SK-N-SH (cell line): ENCODE data around the gene FMO5.

Experiments
- CTCF ChIP-seq: fragments of 200-600 bp; sonication (generic); IDR thresholded peaks from 2 replicates; pipeline ENCODE4 v1.6.1; 2017; ENCODE audit warnings: antibody characterized with exemption, mild to moderate bottlenecking, moderate library complexity
- EZH2phosphoT487 ChIP-seq: fragments of 200-600 bp; sonication (generic); IDR thresholded peaks from 2 replicates; pipeline ENCODE4 v1.6.1; 2017; ENCODE audit warnings: low read depth, mixed run types, mild to moderate bottlenecking, antibody characterized with exemption, moderate library complexity, borderline replicate concordance
- GATA2 ChIP-seq: sonication (generic); formaldehyde crosslinking; IDR thresholded peaks from 2 replicates; pipeline ENCODE4 v1.5.0; 2020; ENCODE audit warnings: mild to moderate bottlenecking, missing genetic modification reagents
- IRF3 ChIP-seq: fragments of 150-350 bp; IDR thresholded peaks from 2 replicates; pipeline ENCODE4 v1.6.1; 2016; ENCODE audit warnings: mild to moderate bottlenecking, low read depth, low read length
- JUND ChIP-seq: IDR thresholded peaks from 2 replicates; pipeline ENCODE4 v1.4.0; 2012
- MAX ChIP-seq: IDR thresholded peaks from 2 replicates; pipeline ENCODE4 v1.4.0; 2012; ENCODE audit warnings: low read depth
- POLR2AphosphoS5 ChIP-seq: IDR thresholded peaks from 2 replicates; pipeline ENCODE4 v1.6.1; 2012; ENCODE audit warnings: low read depth, low read length
- RAD21 ChIP-seq: IDR thresholded peaks from 2 replicates; pipeline ENCODE4 v1.6.1; 2012; ENCODE audit warnings: mild to moderate bottlenecking, low read length
- TCF12 ChIP-seq: IDR thresholded peaks from 2 replicates; pipeline ENCODE4 v1.4.0; 2012
- TF ChIP-seq, protein P1 (sequence below): IDR thresholded peaks from 2 replicates; pipeline ENCODE4 v1.6.1; 2012; ENCODE audit warnings: mild to moderate bottlenecking, low read depth, low read length, moderate library complexity

DNA sequence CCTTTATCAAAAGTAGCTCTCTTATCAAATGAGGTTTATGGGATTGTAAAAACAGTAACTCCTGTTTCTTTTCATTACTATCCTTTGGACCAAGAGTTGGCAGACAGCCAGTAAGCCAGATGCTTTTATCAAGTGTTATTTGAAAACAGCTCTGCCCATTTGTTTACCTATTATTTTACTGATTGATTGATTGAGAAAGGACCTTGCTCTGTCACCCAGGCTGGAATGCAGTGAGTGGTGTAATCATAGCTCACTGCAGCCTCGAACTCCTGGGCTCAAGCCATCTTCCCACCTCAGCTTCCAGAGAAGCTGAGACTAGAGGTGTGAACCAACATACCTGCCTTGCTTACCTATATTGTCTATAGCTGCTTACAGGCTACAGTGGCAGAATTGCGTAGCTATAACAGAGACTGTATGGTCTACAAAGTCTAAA lies 56.5 kb downstream of the FMO5 start:
- TF ChIP-seq EZH2phosphoT487, result no peak
- TF ChIP-seq, protein P1, sequence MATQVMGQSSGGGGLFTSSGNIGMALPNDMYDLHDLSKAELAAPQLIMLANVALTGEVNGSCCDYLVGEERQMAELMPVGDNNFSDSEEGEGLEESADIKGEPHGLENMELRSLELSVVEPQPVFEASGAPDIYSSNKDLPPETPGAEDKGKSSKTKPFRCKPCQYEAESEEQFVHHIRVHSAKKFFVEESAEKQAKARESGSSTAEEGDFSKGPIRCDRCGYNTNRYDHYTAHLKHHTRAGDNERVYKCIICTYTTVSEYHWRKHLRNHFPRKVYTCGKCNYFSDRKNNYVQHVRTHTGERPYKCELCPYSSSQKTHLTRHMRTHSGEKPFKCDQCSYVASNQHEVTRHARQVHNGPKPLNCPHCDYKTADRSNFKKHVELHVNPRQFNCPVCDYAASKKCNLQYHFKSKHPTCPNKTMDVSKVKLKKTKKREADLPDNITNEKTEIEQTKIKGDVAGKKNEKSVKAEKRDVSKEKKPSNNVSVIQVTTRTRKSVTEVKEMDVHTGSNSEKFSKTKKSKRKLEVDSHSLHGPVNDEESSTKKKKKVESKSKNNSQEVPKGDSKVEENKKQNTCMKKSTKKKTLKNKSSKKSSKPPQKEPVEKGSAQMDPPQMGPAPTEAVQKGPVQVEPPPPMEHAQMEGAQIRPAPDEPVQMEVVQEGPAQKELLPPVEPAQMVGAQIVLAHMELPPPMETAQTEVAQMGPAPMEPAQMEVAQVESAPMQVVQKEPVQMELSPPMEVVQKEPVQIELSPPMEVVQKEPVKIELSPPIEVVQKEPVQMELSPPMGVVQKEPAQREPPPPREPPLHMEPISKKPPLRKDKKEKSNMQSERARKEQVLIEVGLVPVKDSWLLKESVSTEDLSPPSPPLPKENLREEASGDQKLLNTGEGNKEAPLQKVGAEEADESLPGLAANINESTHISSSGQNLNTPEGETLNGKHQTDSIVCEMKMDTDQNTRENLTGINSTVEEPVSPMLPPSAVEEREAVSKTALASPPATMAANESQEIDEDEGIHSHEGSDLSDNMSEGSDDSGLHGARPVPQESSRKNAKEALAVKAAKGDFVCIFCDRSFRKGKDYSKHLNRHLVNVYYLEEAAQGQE, result no peak
- TF ChIP-seq CTCF, result no peak
- no peak for TF ChIP-seq JUND
- peak; percentile 21; the same call in 1 of the 2 replicates for TF ChIP-seq GATA2
- peak; percentile 56 for TF ChIP-seq TCF12
- TF ChIP-seq RAD21, result no peak
- no peak for TF ChIP-seq POLR2AphosphoS5
- TF ChIP-seq MAX, result no peak
- no peak for TF ChIP-seq IRF3
